Liver (tissue), 3 donors: Measurements from ENCODE around the gene ALG12.

Experiments
- ATF3 ChIP-seq: IDR thresholded peaks from 2 replicates; pipeline ENCODE4 v1.6.1; 2016; ENCODE audit warnings: antibody characterized with exemption
- CTCF ChIP-seq: fragments of 150-350 bp; IDR thresholded peaks from 2 replicates; pipeline ENCODE4 v1.5.1; 2017; ENCODE audit warnings: improper control_type of control experiment, low read depth, low read length; ENCODE audit not compliant: missing input control
- EGR1 ChIP-seq, 2 donors: IDR thresholded peaks; 2 replicates each; pipeline ENCODE4 v1.6.1; 2016 to 2018; ENCODE audit warnings: antibody characterized with exemption in 2 of 2, low read depth in 2 of 2
- HNF4A ChIP-seq, 2 donors: conservative IDR thresholded peaks; 2 replicates each; pipeline ENCODE4 v1.6.1; 2016; ENCODE audit warnings: antibody characterized with exemption in 2 of 2, mild to moderate bottlenecking in 2 of 2
- JUND ChIP-seq, 2 donors: IDR thresholded peaks; 2 replicates each; pipeline ENCODE4 v1.6.1; 2016; ENCODE audit warnings: antibody characterized with exemption in 2 of 2
- MAX ChIP-seq: IDR thresholded peaks from 2 replicates; pipeline ENCODE4 v1.6.1; 2016; ENCODE audit warnings: antibody characterized with exemption
- NR2F2 ChIP-seq: IDR thresholded peaks from 2 replicates; pipeline ENCODE4 v1.6.1; 2016; ENCODE audit warnings: antibody characterized with exemption
- REST ChIP-seq: IDR thresholded peaks from 2 replicates; pipeline ENCODE4 v1.6.1; 2016; ENCODE audit warnings: antibody characterized with exemption, mild to moderate bottlenecking
- SP1 ChIP-seq: IDR thresholded peaks from 2 replicates; pipeline ENCODE4 v1.6.1; 2018; ENCODE audit warnings: antibody characterized with exemption, mild to moderate bottlenecking
- TAF1 ChIP-seq: conservative IDR thresholded peaks from 2 replicates; pipeline ENCODE4 v1.6.1; 2016; ENCODE audit warnings: antibody characterized with exemption, mild to moderate bottlenecking
- YY1 ChIP-seq: IDR thresholded peaks from 2 replicates; pipeline ENCODE4 v1.6.1; 2016; ENCODE audit warnings: antibody characterized with exemption, mild to moderate bottlenecking
- ZBTB33 ChIP-seq: IDR thresholded peaks from 2 replicates; pipeline ENCODE4 v1.6.1; 2016; ENCODE audit warnings: antibody characterized with exemption
- donor health status: healthy.
- donor health status: healthy.

GRCh38 chr22:49910229-49911155 is 7.7 kb downstream of the ALG12 start:
- TF ChIP-seq CTCF (no peak), MAX (no peak), EGR1 (IDR thresholded peaks at IDR 0.05; ENCODE audit: low read depth in 2 of 2) (no peak), REST (no peak), SP1 (no peak), YY1 (no peak), HNF4A (conservative IDR thresholded peaks at IDR 0.05) (no peak), ZBTB33 (no peak), TAF1 (no peak), JUND (IDR thresholded peaks at IDR 0.05) (no peak), NR2F2 (no peak), ATF3 (no peak)
